Endothelial cell of umbilical vein (primary cell): ENCODE data around the gene DTX4. TPM values are rescaled to one million over a fixed set of nuclear protein-coding genes. Genes with fewer than 3 reads are reported as not detected.

Experiments
- BruUV-seq: library from RNA; stranded (reverse); fragments of 400-500 nt; replicated peaks from 2 replicates; lab custom pipeline; 2021; lab: Mats Ljungman, UMichigan
- CTCF ChIA-PET: fragments of 300-600, 350-600 bp; sonication (Branson Sonifier 250); formaldehyde crosslinking; loops from one replicate; lab custom pipeline; 2021; ENCODE audit warnings: antibody characterized with exemption, inconsistent platforms; lab: Charles Lee
- POLR2A ChIA-PET: fragments of 300-600, 350-600 bp; sonication (Branson Sonifier 250); formaldehyde crosslinking; loops from one replicate; lab custom pipeline; 2021; ENCODE audit warnings: antibody characterized with exemption, inconsistent platforms; lab: Charles Lee
- DNase-seq: peaks from one replicate; pipeline ENCODE4 v3.0.0-alpha.2; 2011; ENCODE audit warnings: low read depth, low spot score
- FAIRE-seq: peaks from 2 replicates; lab custom pipeline; 2011; peaks lifted over from hg19 to GRCh38; lab: Jason Lieb, UNC
- H2AFZ ChIP-seq: 2 replicates; pipeline ENCODE4 v1.6.0; 2012; ENCODE audit warnings: low read depth, low read length, control low read depth, inconsistent platforms
- H3K27ac ChIP-seq: 2 replicates; pipeline ENCODE4 v1.5.1; 2011; ENCODE audit warnings: low read depth, mild to moderate bottlenecking, control low read depth, low read length, moderate library complexity; ENCODE audit not compliant: insufficient read depth
- H3K27me3 ChIP-seq, 2 experiments: 2 replicates each; pipeline versions ENCODE4 v1.6.0 to v1.6.1; 2011; ENCODE audit warnings: low read length in 2 of 2, mixed read lengths in 1 of 2; ENCODE audit not compliant: control insufficient read depth in 2 of 2, insufficient read depth in 2 of 2
- H3K36me3 ChIP-seq, 2 experiments: 2 replicates in 1 of 2; 3 replicates in 1 of 2; pipeline ENCODE4 v1.5.1; 2011; ENCODE audit warnings: low read length in 2 of 2, mild to moderate bottlenecking in 1 of 2, moderate library complexity in 1 of 2; ENCODE audit not compliant: control insufficient read depth in 2 of 2, insufficient read depth in 2 of 2; ENCODE audit errors: extremely low read depth in 1 of 2
- H3K4me1 ChIP-seq: 3 replicates; pipeline ENCODE4 v1.5.1; 2011; ENCODE audit warnings: mild to moderate bottlenecking, low read length; ENCODE audit not compliant: control insufficient read depth, insufficient read depth; ENCODE audit errors: extremely low read depth
- H3K4me2 ChIP-seq: 2 replicates; pipeline ENCODE4 v1.6.1; 2011; ENCODE audit warnings: low read length, control low read depth, mixed read lengths; ENCODE audit not compliant: insufficient read depth
- H3K4me3 ChIP-seq, 3 experiments: fragments of 200-600 bp in 1 of 3; sonication (generic), shearing (Covaris generic) in 1 of 3; replicated peaks in 1 of 3; 2 replicates each; pipeline ENCODE4 v1.5.1; 2011 to 2016; ENCODE audit warnings: control low read depth in 3 of 3, low read length in 3 of 3, mild to moderate bottlenecking in 2 of 3, inconsistent platforms in 1 of 3, low read depth in 1 of 3, moderate library complexity in 1 of 3; ENCODE audit not compliant: insufficient read depth in 1 of 3
- H3K79me2 ChIP-seq: 2 replicates; pipeline ENCODE4 v1.6.0; 2012; ENCODE audit warnings: low read length, inconsistent platforms; ENCODE audit not compliant: control insufficient read depth, insufficient read depth
- H3K9ac ChIP-seq: replicated peaks from 2 replicates; pipeline ENCODE3; 2011; ENCODE audit warnings: low read length, control low read depth; ENCODE audit not compliant: insufficient read depth; ENCODE audit errors: extremely low read depth
- H3K9me1 ChIP-seq: replicated peaks from 3 replicates; pipeline ENCODE4 v1.6.0; 2011; ENCODE audit warnings: mild to moderate bottlenecking, low read length; ENCODE audit not compliant: control insufficient read depth, insufficient read depth; ENCODE audit errors: extremely low read depth
- H3K9me3 ChIP-seq: replicated peaks from 2 replicates; pipeline ENCODE4 v1.5.1; 2012; ENCODE audit warnings: low read length, inconsistent platforms; ENCODE audit not compliant: control insufficient read depth, insufficient read depth
- H4K20me1 ChIP-seq: replicated peaks from 2 replicates; pipeline ENCODE3; 2011; ENCODE audit warnings: mild to moderate bottlenecking, low read length; ENCODE audit not compliant: control insufficient read depth, insufficient read depth; ENCODE audit errors: extremely low read depth
- FOS ChIP-seq: IDR thresholded peaks from 2 replicates; pipeline ENCODE4 v1.6.1; 2011; ENCODE audit warnings: mild to moderate bottlenecking, low read length, moderate library complexity, borderline replicate concordance; ENCODE audit not compliant: insufficient read depth
- GATA2 ChIP-seq: IDR thresholded peaks from 2 replicates; pipeline ENCODE4 v1.7.0; 2011; ENCODE audit warnings: low read depth, mild to moderate bottlenecking, moderate library complexity, mixed read lengths, low read length; ENCODE audit not compliant: insufficient read length, insufficient read depth
- MYC ChIP-seq: IDR thresholded peaks from one replicate; pipeline ENCODE4 v1.6.1; 2011; ENCODE audit warnings: mild to moderate bottlenecking, low read depth, low read length
- POLR2A ChIP-seq: IDR thresholded peaks from 2 replicates; pipeline ENCODE4 v1.6.1; 2012; ENCODE audit warnings: low read depth, mild to moderate bottlenecking, control low read depth, low read length
- POLR2AphosphoS5 ChIP-seq: IDR thresholded peaks from 2 replicates; pipeline ENCODE4 v1.6.1; 2012; ENCODE audit warnings: low read depth, mild to moderate bottlenecking, control low read depth, low read length, moderate library complexity; ENCODE audit not compliant: insufficient read depth
- dilution Hi-C: fragments of 300-500 bp; cut with MboI; formaldehyde crosslinking; loops from one replicate; pipeline ENCODE4 v1.15.0; 2019; ENCODE audit warnings: low sequenced_read_pairs; ENCODE audit not compliant: extremely low pct_ligation_motif_present
- intact Hi-C: fragments of 100-400 bp; cut with micrococcal nuclease; formaldehyde crosslinking; loops from one replicate; pipeline ENCODE4 v1.10.0; 2022
- polyA plus RNA-seq, 4 experiments: library from polyadenylated mRNA; depleted of rRNA in 3 of 4; stranded (reverse) in 3 of 4; unstranded in 1 of 4; fragments of >200 nt; gene quantifications; 2 replicates each; pipeline versions ENCODE4 v1.2.1 to v1.2.3, GENCODE V29; 2011 to 2012; ENCODE audit warnings: missing spikeins in 1 of 4
- total RNA-seq: library from RNA; stranded (reverse); gene quantifications from 2 replicates; pipeline ENCODE4 v1.2.3, GENCODE V29; 2021
- TF ChIP-seq, protein P1 (sequence below), 2 donors: IDR thresholded peaks; 1 replicate in 1 of 2; 2 replicates in 1 of 2; pipeline ENCODE4 v1.5.1; 2011; ENCODE audit warnings: low read length in 2 of 2, mild to moderate bottlenecking in 2 of 2, moderate library complexity in 2 of 2, control low read depth in 1 of 2, inconsistent platforms in 1 of 2, low read depth in 1 of 2; ENCODE audit not compliant: insufficient read depth in 1 of 2; ENCODE audit errors: extremely low read depth in 1 of 2

DTX4 gene
- total and polyA plus RNA-seq, 2 donors (not counting 3 experiments of a cell fraction or from before 2014, with no cell fraction given): 0.08 to 0.91 TPM

DNA sequence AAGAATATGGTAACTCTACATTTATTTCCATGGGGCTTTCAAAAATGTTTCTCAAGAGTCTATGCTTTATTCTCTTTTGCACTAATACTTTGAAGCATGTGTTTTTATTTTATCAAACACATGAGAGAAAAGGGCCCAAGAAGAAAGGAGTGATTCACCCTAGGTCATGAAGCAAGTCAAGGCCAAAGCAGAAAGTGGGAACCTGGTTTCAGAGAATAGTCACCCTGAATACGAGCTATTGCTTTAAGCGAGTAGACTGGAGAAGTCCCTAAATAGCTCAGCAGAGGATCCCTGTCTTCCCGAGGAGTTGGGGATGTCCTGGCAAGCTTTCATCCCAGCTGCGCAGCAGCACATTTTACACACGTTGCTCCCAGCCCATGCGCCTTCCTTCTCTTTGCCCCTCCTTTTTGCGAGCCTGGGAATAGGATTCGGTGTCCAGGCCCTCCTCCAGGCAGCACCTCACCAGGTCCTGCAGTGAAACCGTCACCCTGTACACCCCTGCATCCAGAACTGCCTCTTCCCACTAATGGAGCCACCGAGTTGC lies 21.7 kb downstream of the DTX4 start:
- FAIRE-seq (no peak), DNase-seq (no peak)
- intact Hi-C loops (no loop called here), dilution Hi-C loops (no loop called here)
- Histone ChIP-seq H3K4me1 (peaks cover 2% of the 10 kb centered on the region), H4K20me1 (no peaks in the 10 kb centered on the region), H3K36me3 (no peaks in the 10 kb centered on the region), H3K27ac (no peak overlapping the region), H3K9me1 (no peaks in the 10 kb centered on the region), H3K4me3 (no peak overlapping the region), H3K9ac (no peak overlapping the region), H3K4me2 (no peak overlapping the region), H2AFZ (no peak overlapping the region), H3K27me3 (peaks cover 3 to 6% of the 10 kb centered on the region in 2 experiments), H3K9me3 (no peaks in the 10 kb centered on the region), H3K79me2 (no peaks in the 10 kb centered on the region)
- TF ChIP-seq POLR2AphosphoS5 (no peak), MYC (no peak), FOS (no peak), POLR2A (no peak), GATA2 (no peak)
- TF ChIP-seq, protein P1, sequence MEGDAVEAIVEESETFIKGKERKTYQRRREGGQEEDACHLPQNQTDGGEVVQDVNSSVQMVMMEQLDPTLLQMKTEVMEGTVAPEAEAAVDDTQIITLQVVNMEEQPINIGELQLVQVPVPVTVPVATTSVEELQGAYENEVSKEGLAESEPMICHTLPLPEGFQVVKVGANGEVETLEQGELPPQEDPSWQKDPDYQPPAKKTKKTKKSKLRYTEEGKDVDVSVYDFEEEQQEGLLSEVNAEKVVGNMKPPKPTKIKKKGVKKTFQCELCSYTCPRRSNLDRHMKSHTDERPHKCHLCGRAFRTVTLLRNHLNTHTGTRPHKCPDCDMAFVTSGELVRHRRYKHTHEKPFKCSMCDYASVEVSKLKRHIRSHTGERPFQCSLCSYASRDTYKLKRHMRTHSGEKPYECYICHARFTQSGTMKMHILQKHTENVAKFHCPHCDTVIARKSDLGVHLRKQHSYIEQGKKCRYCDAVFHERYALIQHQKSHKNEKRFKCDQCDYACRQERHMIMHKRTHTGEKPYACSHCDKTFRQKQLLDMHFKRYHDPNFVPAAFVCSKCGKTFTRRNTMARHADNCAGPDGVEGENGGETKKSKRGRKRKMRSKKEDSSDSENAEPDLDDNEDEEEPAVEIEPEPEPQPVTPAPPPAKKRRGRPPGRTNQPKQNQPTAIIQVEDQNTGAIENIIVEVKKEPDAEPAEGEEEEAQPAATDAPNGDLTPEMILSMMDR (IDR thresholded peaks at IDR 0.05; ENCODE audit: extremely low read depth in 1 of 2, insufficient read depth in 1 of 2, low read depth in 1 of 2, low read length in 2 of 2): no peak
- ChIA-PET POLR2A (no interaction called here), CTCF (interaction anchor here (1.1 to 3.8 kb wide), 5 partner anchors 8 to 36 kb away, joined by 3 to 16 read pairs (median 5); partner anchors contain the start of gene DTX4)
- BruUV-seq: no TSS peak
